GM21619 (cell line): ENCODE measurements around the gene RAD50.
"Not testable (repeated sequence)": the region's sequence is repeated elsewhere in the genome, so short reads cannot be mapped to it uniquely, and the experiment has no call there.

ENCODE experiments used
- ATAC-seq: cut with Tn5 transposase; IDR thresholded peaks from one replicate; pipeline ENCODE4 v1.9.1; 2021; ENCODE audit not compliant: unreplicated experiment

The RAD50 gene

DNA sequence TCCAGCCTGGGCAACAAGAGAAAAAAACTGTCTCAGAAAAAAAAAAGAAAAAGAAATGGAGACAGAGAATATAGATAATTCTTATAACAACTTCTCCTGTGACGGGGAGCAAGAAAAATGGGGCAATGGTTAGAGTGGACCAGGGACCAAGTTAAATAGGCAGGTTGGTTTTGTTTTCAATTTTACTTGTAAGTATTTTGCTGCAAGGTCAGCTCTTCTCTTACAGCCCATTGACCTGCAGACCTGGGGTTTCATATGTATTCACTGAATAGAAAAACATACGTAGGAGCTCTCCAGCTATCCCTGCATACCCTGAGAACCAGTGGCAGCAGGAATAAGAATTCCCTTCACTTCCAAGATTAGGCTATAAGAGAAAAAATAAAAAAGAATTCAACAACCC, 72.0 kb downstream of the RAD50 start:
- no peak for ATAC-seq

DNA sequence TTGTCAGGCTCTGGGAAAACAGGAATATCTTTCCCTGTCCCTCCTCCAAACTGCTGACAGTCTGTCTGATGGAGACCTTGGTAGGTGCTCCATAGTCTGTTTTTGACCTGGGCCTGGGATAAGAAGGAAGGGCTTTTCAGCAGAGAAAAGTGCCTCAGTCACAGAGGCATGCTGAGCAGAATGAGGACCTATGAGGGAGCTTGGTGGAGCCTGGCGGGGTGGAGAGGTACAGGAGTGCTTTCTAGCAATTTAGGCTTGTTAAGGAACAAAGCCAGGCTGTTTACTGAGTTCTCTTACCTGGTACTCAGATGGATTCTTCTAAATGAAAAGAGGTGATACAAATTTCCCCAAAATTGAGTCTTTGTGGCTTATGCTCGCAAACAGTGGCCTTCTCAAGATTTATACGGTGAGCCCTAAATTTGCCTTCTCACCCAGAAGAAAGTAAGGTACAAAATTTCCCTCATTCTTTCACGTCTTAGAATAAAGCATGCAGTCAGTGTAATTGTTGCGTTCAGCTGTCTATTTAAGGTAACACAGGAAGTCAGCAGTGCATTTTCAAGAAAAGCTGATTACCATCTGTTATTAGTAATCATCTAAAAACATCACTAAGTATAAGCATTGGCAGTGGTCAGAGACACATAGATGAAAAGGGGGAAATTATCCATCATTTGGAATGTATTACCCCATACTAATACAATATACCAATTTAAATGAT, 72.6 kb downstream of the RAD50 start:
- ATAC-seq = peak; percentile 67

DNA sequence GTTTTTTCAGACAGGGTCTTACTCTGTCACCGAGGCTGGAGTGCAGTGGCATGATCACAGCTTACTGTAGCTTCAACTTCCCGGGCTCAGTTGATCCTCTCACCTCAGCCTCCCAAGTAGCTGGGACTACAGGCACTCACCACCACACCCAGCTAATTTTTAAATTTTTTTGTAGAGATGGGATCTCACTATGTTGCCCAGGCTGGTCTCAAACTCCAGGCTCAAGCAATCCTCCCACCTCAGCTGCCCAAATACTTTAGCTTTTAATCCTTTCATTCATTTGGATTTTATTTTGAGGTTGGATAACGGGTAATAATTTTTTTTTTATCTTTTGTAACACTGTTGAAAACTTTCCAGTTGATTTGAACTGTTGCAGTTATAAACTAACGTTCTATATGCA, 76.8 kb downstream of the RAD50 start:
- not testable (repeated sequence) for ATAC-seq

DNA sequence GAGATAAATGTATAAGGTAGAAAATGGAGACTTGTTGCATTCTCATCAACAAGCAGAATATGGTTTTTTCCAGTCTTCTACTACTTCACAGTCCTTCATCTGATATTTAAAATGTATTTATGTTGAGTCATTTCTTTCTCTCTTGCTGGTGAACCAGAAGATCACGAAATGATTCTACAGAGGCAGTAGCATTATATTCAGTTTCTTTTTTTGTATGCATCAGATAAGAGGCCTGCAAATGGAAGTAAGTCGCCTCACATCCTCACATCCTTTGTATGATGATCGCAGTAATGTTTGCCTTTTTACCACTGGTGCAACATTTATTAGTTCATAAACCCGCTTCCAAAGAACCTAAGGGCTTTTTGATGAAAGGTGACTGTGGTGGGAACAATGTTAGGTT, 79.1 kb downstream of the RAD50 start:
- ATAC-seq = peak; percentile 42

DNA sequence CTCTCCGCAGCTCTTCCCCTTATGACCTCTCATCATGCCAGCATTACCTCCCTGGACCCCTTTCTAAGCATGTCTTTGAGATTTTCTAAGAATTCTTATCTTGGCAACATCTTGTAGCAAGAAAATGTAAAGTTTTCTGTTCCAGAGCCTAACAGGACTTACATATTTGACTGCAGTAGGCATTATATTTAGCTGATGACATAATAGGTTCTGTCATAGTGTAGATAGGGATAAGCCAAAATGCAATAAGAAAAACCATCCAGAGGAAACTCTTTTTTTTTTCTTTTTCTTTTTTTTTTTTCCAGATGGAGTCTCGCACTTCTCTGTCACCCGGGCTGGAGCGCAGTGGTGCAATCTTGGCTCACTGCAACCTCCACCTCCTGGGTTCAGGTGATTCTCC, 80.5 kb downstream of the RAD50 start:
- ATAC-seq = no peak

DNA sequence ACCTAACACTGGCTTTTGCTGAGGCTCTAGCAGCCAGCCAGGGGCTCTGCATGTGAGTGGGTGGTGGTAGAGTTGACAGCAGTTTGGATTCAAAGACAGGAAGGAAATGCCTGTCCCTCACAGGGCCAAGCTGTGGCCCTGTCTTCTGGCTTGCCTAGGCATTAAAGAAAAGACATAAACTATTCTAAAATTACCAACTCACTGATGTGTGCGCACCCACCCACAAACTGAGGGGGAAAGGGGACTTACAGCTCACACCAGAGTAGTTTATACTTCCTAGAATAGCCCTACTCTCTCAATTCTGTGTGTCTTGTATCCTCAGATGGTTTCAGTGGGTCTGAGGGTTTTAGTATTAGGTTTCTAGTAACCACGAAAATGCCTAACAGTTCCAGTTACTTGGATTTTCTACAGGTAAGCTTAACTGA, 82.9 kb downstream of the RAD50 start:
- peak; percentile 63 for ATAC-seq

DNA sequence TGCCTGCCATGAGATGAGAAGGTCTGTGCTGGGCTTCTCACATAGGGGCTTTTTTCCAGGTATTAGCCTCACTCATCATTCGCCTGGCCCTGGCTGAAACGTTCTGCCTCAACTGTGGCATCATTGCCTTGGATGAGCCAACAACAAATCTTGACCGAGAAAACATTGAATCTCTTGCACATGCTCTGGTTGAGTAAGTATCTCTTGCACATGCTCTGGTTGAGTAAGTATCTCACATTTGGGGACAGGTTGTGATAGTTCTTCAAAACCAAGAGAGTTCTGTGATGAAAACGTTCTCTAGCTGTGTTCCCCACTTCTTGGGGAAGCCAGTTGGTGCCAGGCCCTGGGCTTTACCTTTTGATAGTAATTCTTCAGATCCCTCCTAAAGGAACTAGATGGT, 83.8 kb downstream of the RAD50 start:
- ATAC-seq = peak; percentile 24

DNA sequence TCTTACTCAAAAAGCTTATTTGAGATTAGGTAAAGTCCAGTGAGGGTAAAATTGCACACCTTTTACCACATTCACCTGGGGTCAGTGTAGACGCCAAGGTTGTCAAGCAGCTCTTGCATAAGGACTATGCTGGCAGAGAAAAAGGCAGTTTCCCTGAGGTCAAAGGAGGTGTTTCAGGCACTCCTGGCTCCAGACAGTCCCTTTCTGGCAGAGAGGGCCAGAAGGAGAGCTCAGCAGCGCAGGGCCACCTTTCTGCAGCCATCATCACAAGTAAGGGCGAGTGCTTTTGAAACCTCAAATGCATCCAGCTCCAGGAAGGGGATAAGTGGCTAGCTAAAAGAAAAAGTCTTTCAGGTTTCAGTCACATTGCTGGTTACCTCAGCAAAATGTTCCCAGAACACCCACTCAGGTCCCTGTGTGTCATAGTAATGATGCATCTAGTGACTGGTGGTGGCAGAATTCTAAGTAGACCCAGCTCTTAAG, 84.5 kb downstream of the RAD50 start:
- ATAC-seq = no peak

DNA sequence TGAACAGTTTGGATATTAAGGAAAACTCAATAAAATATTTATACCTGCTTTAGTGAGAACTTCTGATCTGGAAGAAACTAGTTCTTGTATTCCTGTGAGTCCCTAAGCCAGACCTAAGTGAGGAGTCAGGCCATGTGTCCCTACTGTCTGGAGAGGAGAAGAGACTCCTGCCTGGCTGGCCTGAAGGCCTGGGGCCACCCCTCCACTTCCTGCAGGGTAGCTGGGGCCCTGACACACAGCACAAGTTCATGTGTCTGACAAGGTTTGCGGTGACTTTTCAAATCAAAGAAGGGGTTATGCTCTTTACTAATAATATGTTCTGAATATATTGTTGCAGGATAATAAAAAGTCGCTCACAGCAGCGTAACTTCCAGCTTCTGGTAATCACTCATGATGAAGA, 85.1 kb downstream of the RAD50 start:
- ATAC-seq = no peak

DNA sequence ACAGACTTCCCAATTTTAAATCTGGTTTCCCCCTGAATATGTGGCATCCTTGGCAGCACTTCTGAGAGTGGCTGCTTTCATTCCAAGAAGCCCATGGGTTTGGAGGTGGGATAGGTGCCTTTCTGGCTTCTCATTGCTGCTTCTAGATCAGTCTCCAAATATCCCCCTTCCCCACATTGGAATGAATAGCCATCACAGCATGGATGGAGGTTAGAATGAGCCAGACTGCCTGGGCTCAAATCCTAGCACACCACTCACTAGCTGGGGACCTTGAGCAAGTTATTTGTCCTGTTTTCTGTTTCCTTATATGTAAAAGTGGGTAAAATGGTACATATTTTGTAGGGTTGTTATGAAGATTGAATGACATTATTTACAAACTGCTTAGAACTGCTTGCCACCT, 87.4 kb downstream of the RAD50 start:
- no peak for ATAC-seq

DNA sequence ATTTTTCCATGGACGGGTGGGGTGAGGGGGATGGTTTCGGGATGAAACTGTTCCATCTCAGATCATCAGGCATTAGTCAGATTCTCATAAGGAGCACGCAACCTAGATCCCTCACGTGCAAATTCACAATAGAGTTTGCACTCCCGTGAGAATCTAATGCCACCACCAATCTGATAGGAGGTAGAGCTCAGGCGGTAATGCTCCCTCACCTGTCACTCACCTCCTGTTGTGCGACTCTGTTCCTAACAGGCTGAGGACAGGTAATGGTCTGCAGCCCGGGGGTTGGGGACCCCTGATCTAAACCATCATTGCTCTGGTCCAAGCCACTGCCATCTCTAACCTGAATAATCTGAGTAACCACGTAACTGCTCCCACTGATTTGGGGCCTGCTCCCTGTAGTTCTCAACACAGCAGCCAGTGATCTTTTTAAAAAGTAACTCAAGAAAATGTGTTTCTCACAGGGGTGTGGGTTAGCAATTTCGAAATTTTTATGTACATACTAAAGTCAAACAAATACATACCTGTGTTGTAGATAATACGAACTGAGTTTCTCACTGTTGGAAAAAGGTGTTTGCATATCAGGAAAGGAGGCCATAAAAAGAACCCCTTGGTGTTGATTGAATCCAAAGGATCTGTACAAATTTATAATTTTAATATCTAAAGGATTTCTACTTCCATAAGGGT, 89.9 kb downstream of the RAD50 start:
- no peak for ATAC-seq

DNA sequence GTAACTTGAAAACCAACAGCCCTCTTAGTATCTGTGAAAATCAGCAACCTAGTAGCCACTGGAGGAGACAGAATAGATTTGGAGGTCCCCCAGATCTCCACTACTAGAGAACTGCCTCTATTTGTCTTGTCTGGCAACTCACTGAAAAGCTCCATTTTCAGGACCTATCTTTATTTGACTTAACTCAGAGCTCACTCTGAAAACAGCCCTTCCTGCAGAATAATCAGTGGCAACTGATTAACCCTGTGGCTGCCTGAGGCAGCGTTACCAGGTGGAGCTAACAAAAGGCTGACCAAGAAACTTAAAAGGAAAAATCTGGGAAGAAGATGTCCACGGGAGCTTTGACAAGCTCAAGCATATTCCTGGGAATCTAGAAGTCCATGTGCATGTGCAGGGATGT, 90.7 kb downstream of the RAD50 start:
- ATAC-seq = no peak

DNA sequence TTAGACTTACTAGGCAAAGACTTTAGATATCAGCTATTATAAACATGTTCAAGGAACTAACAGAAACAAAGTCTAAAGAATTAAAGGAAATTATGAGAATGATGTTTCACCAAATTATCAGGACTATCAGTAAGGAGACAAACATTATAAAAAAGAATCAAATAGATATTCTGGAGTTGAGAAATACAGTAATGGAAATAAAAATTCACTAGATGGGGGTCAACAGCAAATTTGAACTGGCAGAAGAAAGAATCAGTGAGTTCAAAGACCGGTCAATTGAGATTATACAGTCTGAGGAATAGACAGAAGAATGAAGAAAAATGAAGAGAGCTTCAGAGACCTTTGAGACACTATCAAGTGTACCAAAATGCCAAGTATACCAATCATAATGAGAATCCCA, 91.6 kb downstream of the RAD50 start:
- ATAC-seq = no peak

DNA sequence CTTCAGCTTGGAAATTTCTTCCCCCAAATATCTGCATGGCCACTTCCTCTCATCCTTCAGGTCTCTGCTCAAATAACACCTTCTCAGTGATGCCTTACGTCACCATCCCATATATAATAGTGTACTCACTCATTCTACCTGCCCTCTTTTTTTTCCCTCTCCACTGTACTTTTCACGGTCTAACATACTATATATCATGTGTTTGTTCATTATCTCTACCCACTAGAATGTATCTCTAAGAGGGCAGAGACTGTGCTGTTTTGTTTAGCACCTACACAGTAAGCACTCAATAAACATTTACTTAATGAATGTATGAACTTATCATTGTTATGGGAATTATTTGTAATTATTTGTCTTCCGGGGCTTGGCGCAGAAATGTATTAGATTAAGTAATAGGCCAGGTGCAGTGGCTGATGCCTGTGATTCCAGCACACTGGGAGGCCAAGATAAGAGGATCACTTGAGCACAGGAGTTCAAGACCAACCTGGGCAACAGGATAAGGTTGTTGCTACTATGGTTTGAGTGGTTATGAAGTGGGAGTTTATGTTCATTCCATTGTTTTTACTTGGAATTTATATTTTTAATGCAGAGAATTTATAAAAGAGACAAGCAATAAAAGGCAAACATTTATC, 95.2 kb downstream of the RAD50 start:
- no peak for ATAC-seq

DNA sequence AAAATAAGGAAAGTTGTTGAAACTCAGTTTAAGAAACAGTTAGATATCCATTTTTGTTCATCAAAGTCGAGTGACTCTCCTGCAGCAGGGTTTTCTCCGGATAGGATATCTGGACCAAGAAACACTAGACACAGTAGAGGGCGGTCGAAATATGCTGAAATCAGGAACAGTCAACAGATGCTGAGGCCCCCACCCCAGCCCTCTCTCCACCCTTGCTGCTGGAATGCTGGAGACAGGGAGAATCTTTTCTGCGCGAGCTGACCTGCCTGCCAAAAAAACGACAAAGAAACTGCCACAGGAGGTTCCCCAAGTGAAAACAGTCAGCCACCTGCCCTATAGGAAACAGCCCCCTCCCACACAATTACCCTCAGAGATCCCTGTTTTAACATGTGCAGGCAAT, 96.9 kb downstream of the RAD50 start:
- no peak for ATAC-seq

DNA sequence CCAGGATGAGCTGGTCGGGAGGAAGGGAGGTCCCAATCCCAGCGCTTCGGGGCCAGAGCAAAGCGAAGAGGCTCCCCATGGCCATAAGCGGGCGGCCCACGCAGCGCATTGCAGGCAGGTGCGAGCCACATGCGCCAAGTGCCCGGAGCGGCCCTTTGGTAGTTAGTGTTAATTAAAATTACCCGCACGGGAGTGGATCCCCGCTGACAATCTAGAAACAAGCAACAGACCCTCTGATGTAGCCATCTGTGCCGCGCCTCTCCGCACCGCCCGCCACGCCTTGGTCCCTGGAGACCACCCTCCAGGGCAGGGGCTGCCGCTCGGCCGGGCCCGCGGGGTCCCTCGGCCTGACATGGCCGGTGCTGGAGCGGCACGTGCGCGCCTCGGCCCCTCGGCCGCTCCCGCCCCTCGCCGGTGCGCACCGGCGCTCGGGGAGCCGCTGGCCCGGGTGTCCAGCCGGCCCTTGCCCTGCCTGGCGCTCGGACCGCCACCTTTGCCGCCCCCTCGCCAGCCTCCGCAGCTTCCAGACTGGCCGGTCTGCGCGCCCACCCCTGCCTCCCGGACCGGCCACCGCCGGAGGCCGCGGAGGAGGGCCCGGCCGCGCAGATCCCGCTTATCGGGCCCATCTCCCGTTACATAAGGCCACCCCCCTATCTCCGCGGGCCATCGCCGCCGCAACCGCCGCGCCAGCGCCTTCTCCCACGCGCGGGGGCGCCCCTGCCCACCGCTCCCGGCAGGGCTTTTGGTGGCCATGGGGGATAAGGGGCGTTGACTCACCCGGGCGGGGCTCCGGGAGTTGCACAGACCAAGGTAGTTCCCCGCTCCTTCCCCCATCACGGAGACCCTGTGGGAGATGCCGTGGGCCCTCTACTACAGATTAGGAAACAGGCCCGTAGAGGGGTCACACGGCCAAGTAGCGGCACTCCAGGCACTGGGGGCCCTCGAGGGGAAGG, 99.3 kb downstream of the RAD50 start:
- ATAC-seq = no peak

DNA sequence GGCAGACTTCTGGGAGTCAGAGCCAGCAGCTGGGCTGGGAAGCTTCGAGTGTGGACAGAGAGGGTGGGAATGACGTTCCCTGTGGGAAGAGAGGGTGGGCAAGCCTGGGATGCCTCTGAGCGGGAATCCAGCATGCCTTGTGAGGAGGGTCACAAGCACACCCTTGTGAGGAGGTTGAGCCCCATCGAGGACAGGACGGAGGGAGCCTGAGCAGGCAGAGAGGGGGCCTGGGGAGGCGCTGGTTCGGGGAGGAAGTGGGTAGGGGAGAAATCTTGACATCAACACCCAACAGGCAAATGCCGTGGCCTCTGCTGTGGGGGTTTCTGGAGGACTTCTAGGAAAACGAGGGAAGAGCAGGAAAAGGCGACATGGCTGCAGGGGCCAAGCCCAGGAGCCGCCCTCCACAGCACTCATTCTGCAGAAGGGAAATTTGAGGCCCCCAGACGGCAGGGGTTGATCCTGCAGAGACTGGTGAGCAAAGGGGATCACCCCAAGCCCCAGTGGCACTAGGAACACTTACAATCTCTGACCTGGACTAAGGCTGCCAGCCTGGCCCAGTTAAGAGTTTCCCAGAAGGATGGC, 100.1 kb downstream of the RAD50 start:
- ATAC-seq = no peak

DNA sequence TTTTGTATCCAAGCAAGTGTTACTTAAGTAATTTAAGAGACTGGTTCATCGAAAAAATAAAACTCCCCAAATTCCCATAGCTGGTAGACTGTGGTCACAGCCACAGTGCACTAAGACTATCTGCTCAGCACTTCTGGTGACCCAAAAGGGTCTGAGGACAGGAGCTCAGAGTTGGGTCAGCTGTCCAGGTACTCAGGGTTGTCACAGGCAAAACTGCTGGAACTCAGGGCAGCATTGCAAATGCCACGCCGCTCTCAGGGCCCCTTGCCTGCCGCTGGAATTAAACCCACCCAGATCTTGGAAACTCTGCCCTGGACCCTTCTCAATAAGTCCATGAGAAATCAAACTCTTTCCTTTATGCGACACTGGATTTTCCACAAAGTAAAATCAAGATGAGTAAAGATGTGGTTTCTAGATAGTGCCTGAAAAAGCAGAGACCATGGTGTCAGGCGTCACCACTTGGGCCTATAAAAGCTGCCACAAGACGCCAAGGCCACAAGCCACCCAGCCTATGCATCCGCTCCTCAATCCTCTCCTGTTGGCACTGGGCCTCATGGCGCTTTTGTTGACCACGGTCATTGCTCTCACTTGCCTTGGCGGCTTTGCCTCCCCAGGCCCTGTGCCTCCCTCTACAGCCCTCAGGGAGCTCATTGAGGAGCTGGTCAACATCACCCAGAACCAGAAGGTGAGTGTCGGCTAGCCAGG, 101.1 kb downstream of the RAD50 start, which contains the start of gene IL13:
Gene IL13, plus strand, starts transcription at position 498 of the 705 bp plus-strand sequence. Its CDS starts 14 bp downstream, at position 512.
- ATAC-seq = no peak

DNA sequence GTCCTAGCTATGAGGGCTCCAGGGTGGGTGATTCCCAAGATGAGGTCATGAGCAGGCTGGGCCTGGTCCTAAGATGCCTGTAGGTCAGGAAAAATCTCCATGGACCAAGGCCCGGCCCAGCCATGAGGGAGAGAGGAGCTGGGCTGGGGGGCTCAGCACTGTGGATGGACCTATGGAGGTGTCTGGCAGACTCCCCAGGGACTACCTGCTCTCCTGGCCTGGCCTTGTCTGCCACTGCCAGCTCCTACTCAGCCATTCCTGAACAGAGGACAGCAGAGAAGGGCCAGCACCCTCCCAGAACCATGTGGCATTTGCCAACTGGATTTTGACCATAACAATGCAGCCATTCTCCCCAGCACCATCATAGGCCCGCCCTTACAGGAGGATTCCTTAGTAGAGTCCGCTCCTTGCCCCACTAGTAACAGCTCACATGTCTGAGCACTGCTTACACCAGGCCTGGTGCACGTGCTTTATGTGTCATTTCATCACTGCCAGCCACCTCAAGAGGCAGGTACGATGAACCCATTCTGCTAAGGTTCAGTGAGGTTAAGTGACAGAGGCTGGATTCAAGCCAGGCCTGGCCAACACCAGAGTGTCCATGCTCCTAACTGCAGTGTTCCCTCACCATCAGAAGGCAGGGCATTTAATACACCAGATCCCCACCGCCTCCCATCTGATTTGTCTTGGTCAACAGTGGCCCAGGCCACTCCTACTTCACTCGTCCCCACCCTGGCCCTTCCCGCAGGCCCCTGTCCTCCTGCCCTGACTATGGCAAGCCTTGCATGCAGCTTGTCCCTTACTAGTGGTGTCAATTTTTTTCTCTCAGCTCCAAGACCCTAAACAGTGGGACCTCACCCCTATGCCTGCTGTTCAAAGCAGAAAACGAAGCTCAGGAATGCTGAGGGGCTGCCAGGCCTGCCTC, 101.9 kb downstream of the RAD50 start:
- ATAC-seq = no peak
